H9 (cell line): ENCODE measurements around the gene FOXF1. TPM values are rescaled to one million over a fixed set of nuclear protein-coding genes. Genes with fewer than 3 reads are reported as not detected.

Source experiments
- DNase-seq: peaks from one replicate; pipeline ENCODE4 v3.0.0-alpha.2; 2017
- H2AFZ ChIP-seq: one replicate; pipeline ENCODE4 v1.6.1; 2013; ENCODE audit warnings: mild to moderate bottlenecking, low read length, control low read depth, moderate library complexity
- H2AK5ac ChIP-seq: 2 replicates; pipeline ENCODE4 v1.6.1; 2013; ENCODE audit warnings: low read length, control low read depth, mixed read lengths; ENCODE audit not compliant: insufficient read length
- H2BK120ac ChIP-seq: one replicate; pipeline ENCODE4 v1.6.1; 2013; ENCODE audit warnings: low read depth, mild to moderate bottlenecking, low read length, control low read depth, inconsistent platforms; ENCODE audit not compliant: poor library complexity, severe bottlenecking
- H2BK12ac ChIP-seq: 2 replicates; pipeline ENCODE4 v1.6.1; 2013; ENCODE audit warnings: low read length, control low read depth, mixed read lengths, low read depth; ENCODE audit not compliant: insufficient read length
- H2BK15ac ChIP-seq: 2 replicates; pipeline ENCODE4 v1.6.1; 2013; ENCODE audit warnings: low read depth, low read length, control low read depth
- H2BK20ac ChIP-seq: one replicate; pipeline ENCODE4 v1.6.1; 2013; ENCODE audit warnings: low read depth, mild to moderate bottlenecking, low read length, control low read depth, inconsistent platforms; ENCODE audit not compliant: poor library complexity, severe bottlenecking
- H2BK5ac ChIP-seq: 2 replicates; pipeline ENCODE4 v1.6.1; 2013; ENCODE audit warnings: low read length, control low read depth, mixed read lengths; ENCODE audit not compliant: insufficient read length
- H3K14ac ChIP-seq: 2 replicates; pipeline ENCODE4 v1.6.1; 2013; ENCODE audit warnings: low read length, control low read depth; ENCODE audit not compliant: insufficient read depth
- H3K18ac ChIP-seq: 2 replicates; pipeline ENCODE4 v1.6.1; 2013; ENCODE audit warnings: low read depth, mild to moderate bottlenecking, mixed read lengths, low read length, control low read depth; ENCODE audit not compliant: insufficient read length
- H3K23ac ChIP-seq: 2 replicates; pipeline ENCODE4 v1.6.1; 2013; ENCODE audit warnings: low read length, control low read depth, mixed read lengths, low read depth; ENCODE audit not compliant: insufficient read length
- H3K23me2 ChIP-seq: 2 replicates; pipeline ENCODE4 v1.6.1; 2013; ENCODE audit warnings: low read depth, mild to moderate bottlenecking, mixed read lengths, low read length, control low read depth; ENCODE audit not compliant: insufficient read length, poor library complexity, severe bottlenecking
- H3K27ac ChIP-seq: 2 replicates; pipeline ENCODE4 v1.5.1; 2013; ENCODE audit warnings: low read length, control low read depth, mixed read lengths, low read depth; ENCODE audit not compliant: insufficient read length
- H3K27me3 ChIP-seq: 2 replicates; pipeline ENCODE4 v1.6.1; 2013; ENCODE audit warnings: low read length, control low read depth, inconsistent platforms; ENCODE audit not compliant: insufficient read depth
- H3K4ac ChIP-seq: 2 replicates; pipeline ENCODE4 v1.6.1; 2013; ENCODE audit warnings: low read depth, mild to moderate bottlenecking, control low read depth, inconsistent platforms, low read length, moderate library complexity
- H3K4me1 ChIP-seq: 2 replicates; pipeline ENCODE4 v1.6.1; 2013; ENCODE audit warnings: low read length, control low read depth, inconsistent platforms; ENCODE audit not compliant: insufficient read depth
- H3K4me2 ChIP-seq: 2 replicates; pipeline ENCODE4 v1.6.1; 2013; ENCODE audit warnings: low read length, control low read depth, mixed read lengths; ENCODE audit not compliant: insufficient read length, insufficient read depth
- H3K56ac ChIP-seq: 2 replicates; pipeline ENCODE4 v1.6.1; 2013; ENCODE audit warnings: low read depth, mild to moderate bottlenecking, mixed read lengths, low read length, control low read depth; ENCODE audit not compliant: insufficient read length
- H3K79me1 ChIP-seq: 2 replicates; pipeline ENCODE4 v1.6.1; 2013; ENCODE audit warnings: low read depth, mild to moderate bottlenecking, moderate library complexity, low read length, control low read depth, inconsistent platforms; ENCODE audit not compliant: insufficient read depth, poor library complexity, severe bottlenecking
- H3K79me2 ChIP-seq: 2 replicates; pipeline ENCODE4 v1.6.1; 2013; ENCODE audit warnings: low read length, control low read depth, inconsistent platforms; ENCODE audit not compliant: insufficient read depth
- H3K9ac ChIP-seq: 2 replicates; pipeline ENCODE4 v1.6.1; 2013; ENCODE audit warnings: low read length, control low read depth, mixed read lengths; ENCODE audit not compliant: insufficient read length; ENCODE audit errors: extremely low read depth
- H3K9me3 ChIP-seq: one replicate; pipeline ENCODE4 v1.6.1; 2013; ENCODE audit warnings: low read depth, low read length, inconsistent platforms; ENCODE audit not compliant: control insufficient read depth
- H3T11ph ChIP-seq: one replicate; pipeline ENCODE4 v1.6.1; 2013; ENCODE audit warnings: mild to moderate bottlenecking, low read length, control low read depth, inconsistent platforms
- H4K20me1 ChIP-seq: one replicate; pipeline ENCODE4 v1.6.1; 2013; ENCODE audit not compliant: control insufficient read depth, insufficient read length, insufficient read depth
- H4K5ac ChIP-seq: 2 replicates; pipeline ENCODE4 v1.6.1; 2013; ENCODE audit warnings: low read depth, mild to moderate bottlenecking, mixed read lengths, low read length, control low read depth; ENCODE audit not compliant: insufficient read length
- H4K8ac ChIP-seq: replicated peaks from 2 replicates; pipeline ENCODE4 v1.6.1; 2013; ENCODE audit warnings: low read length, control low read depth, mixed read lengths, low read depth; ENCODE audit not compliant: insufficient read length
- H4K91ac ChIP-seq: 2 replicates; pipeline ENCODE4 v1.6.1; 2013; ENCODE audit warnings: low read depth, mild to moderate bottlenecking, moderate library complexity, mixed read lengths, low read length, control low read depth; ENCODE audit not compliant: insufficient read length
- H3K27ac Mint-ChIP-seq, 3 experiments: 2 replicates in 2 of 3; 3 replicates in 1 of 3; pipeline ENCODE4 v1.8.0; 2020 to 2021; ENCODE audit warnings: mixed read lengths in 3 of 3, mild to moderate bottlenecking in 1 of 3, moderate library complexity in 1 of 3
- H3K27me3 Mint-ChIP-seq: 2 replicates; pipeline ENCODE4 v1.8.0; 2021; ENCODE audit warnings: low read depth, mild to moderate bottlenecking, moderate library complexity, mixed read lengths
- H3K36me3 Mint-ChIP-seq, 3 experiments: 2 replicates in 2 of 3; 3 replicates in 1 of 3; pipeline ENCODE4 v1.8.0; 2020 to 2021; ENCODE audit warnings: low read depth in 3 of 3, mixed read lengths in 3 of 3; ENCODE audit not compliant: insufficient read depth in 1 of 3
- H3K4me1 Mint-ChIP-seq, 2 experiments: 2 replicates each; pipeline ENCODE4 v1.8.0; 2020; ENCODE audit warnings: mixed read lengths in 2 of 2
- H3K4me3 Mint-ChIP-seq, 2 experiments: 2 replicates in 1 of 2; 3 replicates in 1 of 2; pipeline ENCODE4 v1.8.0; 2020 to 2021; ENCODE audit warnings: mild to moderate bottlenecking in 2 of 2, mixed read lengths in 2 of 2, moderate library complexity in 1 of 2
- H3K9me3 Mint-ChIP-seq, 2 experiments: 2 replicates in 1 of 2; 3 replicates in 1 of 2; pipeline ENCODE4 v1.8.0; 2020; ENCODE audit warnings: mild to moderate bottlenecking in 2 of 2, mixed read lengths in 2 of 2, moderate library complexity in 1 of 2
- WGBS: extraction: QIAGEN DNeasy Blood & Tissue Kit; methylation state at CpG from one replicate; pipeline ENCODE4 v1.1.7; 2013; ENCODE audit warnings: missing lambda C conversion rate, low lambda C conversion rate, mixed read lengths; ENCODE audit not compliant: insufficient read length; ENCODE audit errors: extremely low coverage; 5-methylcytosine and 5-hydroxymethylcytosine counted together
- total RNA-seq: library from RNA; stranded (reverse); gene quantifications from 2 replicates; pipeline ENCODE4 v1.2.1, GENCODE V29; 2021
- TF ChIP-seq, protein P1 (sequence below): fragments of 200-600 bp; sonication (generic); conservative IDR thresholded peaks from 3 replicates; pipeline ENCODE4 v1.8.0; 2021; ENCODE audit warnings: antibody characterized with exemption, mild to moderate bottlenecking

The FOXF1 gene
- total RNA-seq, 1 experiment from 2014 or later = not detected

DNA sequence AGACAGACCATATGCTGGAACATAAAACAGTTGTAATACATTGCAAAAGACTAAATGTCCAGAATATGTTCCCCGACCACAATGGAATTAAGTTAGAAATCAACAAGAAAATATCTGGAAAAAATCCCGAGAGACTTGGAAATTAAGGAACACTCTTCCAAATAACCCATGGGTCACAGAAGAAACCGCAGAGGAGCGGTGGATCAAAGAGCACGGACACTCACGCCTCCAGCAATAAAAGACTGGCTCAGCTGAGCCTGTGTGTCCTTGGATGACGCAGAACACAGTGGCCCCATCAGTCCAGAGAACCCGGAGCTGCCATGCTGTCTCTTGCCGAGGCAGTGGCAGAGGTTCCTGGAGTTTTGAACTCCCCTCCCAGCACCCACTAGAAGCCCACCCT is 30.9 kb upstream of the FOXF1 start:
- TF ChIP-seq, protein P1, sequence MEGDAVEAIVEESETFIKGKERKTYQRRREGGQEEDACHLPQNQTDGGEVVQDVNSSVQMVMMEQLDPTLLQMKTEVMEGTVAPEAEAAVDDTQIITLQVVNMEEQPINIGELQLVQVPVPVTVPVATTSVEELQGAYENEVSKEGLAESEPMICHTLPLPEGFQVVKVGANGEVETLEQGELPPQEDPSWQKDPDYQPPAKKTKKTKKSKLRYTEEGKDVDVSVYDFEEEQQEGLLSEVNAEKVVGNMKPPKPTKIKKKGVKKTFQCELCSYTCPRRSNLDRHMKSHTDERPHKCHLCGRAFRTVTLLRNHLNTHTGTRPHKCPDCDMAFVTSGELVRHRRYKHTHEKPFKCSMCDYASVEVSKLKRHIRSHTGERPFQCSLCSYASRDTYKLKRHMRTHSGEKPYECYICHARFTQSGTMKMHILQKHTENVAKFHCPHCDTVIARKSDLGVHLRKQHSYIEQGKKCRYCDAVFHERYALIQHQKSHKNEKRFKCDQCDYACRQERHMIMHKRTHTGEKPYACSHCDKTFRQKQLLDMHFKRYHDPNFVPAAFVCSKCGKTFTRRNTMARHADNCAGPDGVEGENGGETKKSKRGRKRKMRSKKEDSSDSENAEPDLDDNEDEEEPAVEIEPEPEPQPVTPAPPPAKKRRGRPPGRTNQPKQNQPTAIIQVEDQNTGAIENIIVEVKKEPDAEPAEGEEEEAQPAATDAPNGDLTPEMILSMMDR = no peak
- no peak overlapping the region for H3K27ac ChIP-seq
- H3K9me3 Mint-ChIP-seq = peaks cover 7 to 9% of the 10 kb centered on the region in 2 experiments
- H3K9ac ChIP-seq = no peak overlapping the region
- peaks cover 8 to 11% of the 10 kb centered on the region in 2 experiments for H3K4me1 Mint-ChIP-seq
- no peaks in the 10 kb centered on the region for H3K23me2 ChIP-seq
- peak overlapping the region in 1 of 2 experiments; percentile 17; a peak in 1 of 5 replicates for H3K4me3 Mint-ChIP-seq
- H2BK20ac ChIP-seq = no peak overlapping the region
- H3K14ac ChIP-seq = no peak overlapping the region
- no peak overlapping the region for H3K27ac Mint-ChIP-seq
- H3K79me1 ChIP-seq = no peaks in the 10 kb centered on the region
- H2BK15ac ChIP-seq = no peak overlapping the region
- no peak overlapping the region for H3T11ph ChIP-seq
- H3K18ac ChIP-seq = no peak overlapping the region
- no peak for DNase-seq
- H3K56ac ChIP-seq = no peak overlapping the region
- H3K27me3 ChIP-seq = no peaks in the 10 kb centered on the region
- H2AK5ac ChIP-seq = no peak overlapping the region
- peaks cover 2 to 3% (median 3%) of the 10 kb centered on the region in 3 experiments; a peak in 3 of 7 replicates for H3K36me3 Mint-ChIP-seq
- H4K8ac ChIP-seq = no peak overlapping the region
- H3K27me3 Mint-ChIP-seq = peaks cover 69% of the 10 kb centered on the region
- H2AFZ ChIP-seq = no peak overlapping the region
- H3K4ac ChIP-seq = no peak overlapping the region
- H2BK120ac ChIP-seq = no peak overlapping the region
- no peak overlapping the region for H3K4me2 ChIP-seq
- H3K79me2 ChIP-seq = no peaks in the 10 kb centered on the region
- no peaks in the 10 kb centered on the region for H3K4me1 ChIP-seq
- no peaks in the 10 kb centered on the region for H4K20me1 ChIP-seq
- no peak overlapping the region for H3K23ac ChIP-seq
- no peak overlapping the region for H4K91ac ChIP-seq
- H4K5ac ChIP-seq = no peak overlapping the region
- H2BK5ac ChIP-seq = no peak overlapping the region
- H2BK12ac ChIP-seq = no peak overlapping the region
- H3K9me3 ChIP-seq = no peaks in the 10 kb centered on the region
- no CpG with 5 or more reads among the region's 9 CpGs for WGBS
